Calu3 (cell line): ENCODE measurements around the gene KRT73. TPM values are rescaled to one million over a fixed set of nuclear protein-coding genes. Genes with fewer than 3 reads are reported as not detected.

ENCODE experiments used
- BruUV-seq: library from RNA; stranded (reverse); fragments of 400-500 nt; replicated peaks from 2 replicates; lab custom pipeline; 2021; lab: Mats Ljungman, UMichigan
- CTCF ChIA-PET: fragments of 300-600 bp; sonication (Branson Sonifier 250); formaldehyde crosslinking; loops from one replicate; lab custom pipeline; 2022; ENCODE audit warnings: antibody characterized with exemption; lab: Charles Lee
- DNase-seq: peaks from one replicate; pipeline ENCODE4 v3.0.0; 2022
- H3K27ac Mint-ChIP-seq: one replicate; pipeline ENCODE4 v1.8.0; 2022; ENCODE audit warnings: mixed read lengths; ENCODE audit not compliant: unreplicated experiment
- H3K27me3 Mint-ChIP-seq: one replicate; pipeline ENCODE4 v1.8.0; 2022; ENCODE audit warnings: mixed read lengths; ENCODE audit not compliant: unreplicated experiment
- H3K36me3 Mint-ChIP-seq: one replicate; pipeline ENCODE4 v1.8.0; 2022; ENCODE audit warnings: mild to moderate bottlenecking, moderate library complexity, mixed read lengths; ENCODE audit not compliant: insufficient read depth, unreplicated experiment
- H3K4me1 Mint-ChIP-seq: one replicate; pipeline ENCODE4 v1.8.0; 2022; ENCODE audit warnings: mild to moderate bottlenecking, low read depth, mixed read lengths; ENCODE audit not compliant: unreplicated experiment
- H3K4me3 Mint-ChIP-seq: one replicate; pipeline ENCODE4 v1.8.0; 2022; ENCODE audit warnings: mild to moderate bottlenecking, low read depth, moderate library complexity, mixed read lengths; ENCODE audit not compliant: unreplicated experiment
- H3K9me3 Mint-ChIP-seq: one replicate; pipeline ENCODE4 v1.8.0; 2022; ENCODE audit warnings: low read depth, mixed read lengths; ENCODE audit not compliant: unreplicated experiment
- intact Hi-C: fragments of 100-400 bp; cut with micrococcal nuclease; formaldehyde crosslinking; loops from one replicate; pipeline ENCODE4 v1.10.0; 2022; ENCODE audit not compliant: unreplicated experiment
- total RNA-seq: library from RNA; stranded (reverse); gene quantifications from 2 replicates; pipeline ENCODE4 v1.2.3, GENCODE V29; 2022
- TF ChIP-seq, protein P1 (sequence below): fragments of 200-600 bp; IDR thresholded peaks from one replicate; pipeline ENCODE4 v1.8.0; 2022; ENCODE audit warnings: antibody characterized with exemption; ENCODE audit not compliant: unreplicated experiment

KRT73 gene
- total RNA-seq, 1 experiment from 2014 or later, result not detected

GRCh38 chr12:52585946-52586345, 32.4 kb downstream of the KRT73 start:
- Mint-ChIP-seq H3K4me1 (peaks cover 9% of the 10 kb centered on the region), H3K36me3 (no peaks in the 10 kb centered on the region), H3K9me3 (no peaks in the 10 kb centered on the region), H3K27me3 (peaks cover 53% of the 10 kb centered on the region), H3K4me3 (no peak overlapping the region), H3K27ac (no peak overlapping the region)
- no peak for DNase-seq
- BruUV-seq, result no TSS peak
- TF ChIP-seq, protein P1, sequence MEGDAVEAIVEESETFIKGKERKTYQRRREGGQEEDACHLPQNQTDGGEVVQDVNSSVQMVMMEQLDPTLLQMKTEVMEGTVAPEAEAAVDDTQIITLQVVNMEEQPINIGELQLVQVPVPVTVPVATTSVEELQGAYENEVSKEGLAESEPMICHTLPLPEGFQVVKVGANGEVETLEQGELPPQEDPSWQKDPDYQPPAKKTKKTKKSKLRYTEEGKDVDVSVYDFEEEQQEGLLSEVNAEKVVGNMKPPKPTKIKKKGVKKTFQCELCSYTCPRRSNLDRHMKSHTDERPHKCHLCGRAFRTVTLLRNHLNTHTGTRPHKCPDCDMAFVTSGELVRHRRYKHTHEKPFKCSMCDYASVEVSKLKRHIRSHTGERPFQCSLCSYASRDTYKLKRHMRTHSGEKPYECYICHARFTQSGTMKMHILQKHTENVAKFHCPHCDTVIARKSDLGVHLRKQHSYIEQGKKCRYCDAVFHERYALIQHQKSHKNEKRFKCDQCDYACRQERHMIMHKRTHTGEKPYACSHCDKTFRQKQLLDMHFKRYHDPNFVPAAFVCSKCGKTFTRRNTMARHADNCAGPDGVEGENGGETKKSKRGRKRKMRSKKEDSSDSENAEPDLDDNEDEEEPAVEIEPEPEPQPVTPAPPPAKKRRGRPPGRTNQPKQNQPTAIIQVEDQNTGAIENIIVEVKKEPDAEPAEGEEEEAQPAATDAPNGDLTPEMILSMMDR, result no peak
- intact Hi-C loops, result loop anchor here (10.0 kb wide), 2 partner anchors 211 to 441 kb away; no protein-coding TSS in a partner anchor
- CTCF ChIA-PET, result interaction anchor here (0.5 to 1.2 kb wide), 2 partner anchors 285 to 1346 kb away, joined by 3 to 4 read pairs; no protein-coding TSS in a partner anchor

- Mint-ChIP-seq H3K4me1 (peaks cover 10% of the 10 kb centered on the region), H3K27ac (no peak overlapping the region), H3K9me3 (no peaks in the 10 kb centered on the region), H3K4me3 (no peak overlapping the region), H3K27me3 (peaks cover 44% of the 10 kb centered on the region), H3K36me3 (no peaks in the 10 kb centered on the region)
- intact Hi-C loops, result loop anchor here (10.0 kb wide), 2 partner anchors 210 to 440 kb away; no protein-coding TSS in a partner anchor
- DNase-seq, result no peak
- BruUV-seq, result no TSS peak
- CTCF ChIA-PET, result no interaction called here
- TF ChIP-seq, protein P1, result no peak
Observed at GRCh38 chr12:52585066-52585465, 33.3 kb downstream of the KRT73 start.

GRCh38 chr12:52584156-52584682, 34.1 kb downstream of the KRT73 start:
- CTCF ChIA-PET, result interaction anchor here (0.6 kb wide), 1 partner anchor 246 kb away, joined by 3 read pairs; no protein-coding TSS in a partner anchor
- TF ChIP-seq, protein P1, result no peak
- Mint-ChIP-seq H3K27ac (no peak overlapping the region), H3K4me3 (no peak overlapping the region), H3K27me3 (peaks cover 41% of the 10 kb centered on the region), H3K36me3 (no peaks in the 10 kb centered on the region), H3K4me1 (peaks cover 10% of the 10 kb centered on the region), H3K9me3 (no peaks in the 10 kb centered on the region)
- no TSS peak for BruUV-seq
- intact Hi-C loops, result loop anchor here (10.0 kb wide), 2 partner anchors 209 to 439 kb away; no protein-coding TSS in a partner anchor
- no peak for DNase-seq

DNA sequence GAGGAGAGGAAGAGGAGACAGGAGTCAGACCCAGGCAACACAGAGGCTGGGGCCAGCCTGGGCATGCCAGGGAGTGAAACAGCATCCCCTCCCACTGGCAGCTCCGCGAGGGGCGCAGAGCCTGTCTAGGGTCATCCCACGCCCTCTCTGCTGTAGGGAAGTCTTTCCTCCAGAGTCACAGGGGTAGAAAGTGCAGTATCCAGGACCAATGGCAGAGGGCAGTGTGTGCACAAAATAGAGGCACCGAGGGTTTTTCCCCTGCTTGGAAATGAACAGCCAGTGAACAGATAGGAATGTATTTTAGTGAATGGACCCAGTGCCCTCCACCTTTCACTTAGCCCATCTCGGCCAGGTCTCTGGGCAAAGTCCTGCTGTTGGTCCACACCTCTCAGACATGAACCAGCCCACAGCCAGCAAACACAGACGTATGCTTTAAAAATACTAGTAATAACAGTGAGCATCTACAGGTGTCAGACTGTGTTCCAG, 35.3 kb downstream of the KRT73 start:
- intact Hi-C loops, result loop anchor here (2.0 to 10.0 kb wide), 3 partner anchors 208 to 438 kb away; no protein-coding TSS in a partner anchor
- H3K4me3 Mint-ChIP-seq, result no peak overlapping the region
- no peaks in the 10 kb centered on the region for H3K9me3 Mint-ChIP-seq
- BruUV-seq, result no TSS peak
- H3K27ac Mint-ChIP-seq, result no peak overlapping the region
- DNase-seq, result peak; percentile 58
- peaks cover 10% of the 10 kb centered on the region for H3K4me1 Mint-ChIP-seq
- H3K36me3 Mint-ChIP-seq, result no peaks in the 10 kb centered on the region
- H3K27me3 Mint-ChIP-seq, result peaks cover 48% of the 10 kb centered on the region
- CTCF ChIA-PET, result interaction anchor here (0.9 to 1.8 kb wide), 2 partner anchors 50 to 297 kb away, joined by 3 to 11 read pairs; no protein-coding TSS in a partner anchor
- TF ChIP-seq, protein P1, result peak; percentile 53
